ENCODE results near the gene ADGRE1.

The ADGRE1 gene

DNA sequence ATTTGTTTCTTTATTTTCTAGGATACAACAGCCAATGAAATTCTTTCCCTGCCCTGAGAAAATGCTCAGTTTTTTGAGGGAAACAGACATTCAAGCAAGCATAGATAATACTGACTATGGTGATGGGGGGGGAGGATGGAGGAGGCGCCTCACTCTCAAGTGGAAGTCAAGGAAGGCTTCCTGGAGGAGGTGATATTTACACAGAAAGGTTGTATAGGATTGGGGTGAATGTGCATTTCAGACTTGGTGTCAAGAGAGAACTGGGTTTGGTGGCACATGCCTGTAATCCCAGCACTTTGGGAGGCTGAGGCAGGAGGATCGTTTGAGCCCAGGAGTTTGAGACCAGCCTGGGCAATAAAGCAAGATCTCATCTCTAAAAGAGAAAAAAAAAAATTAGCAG is 12.2 kb upstream of the ADGRE1 start:
- no peaks in the 10 kb centered on the region for H3K36me3 ChIP-seq
- H3K4me1 ChIP-seq = peaks cover 17% of the 10 kb centered on the region
- H4K20me1 ChIP-seq = no peaks in the 10 kb centered on the region
- H3K9me3 ChIP-seq = peaks cover 4% of the 10 kb centered on the region; the same call in 1 of the 2 replicates
- H3K27me3 ChIP-seq = no peaks in the 10 kb centered on the region
- H3K4me2 ChIP-seq = no peak overlapping the region
- no peak overlapping the region for H3K4me3 ChIP-seq
- no peak overlapping the region for H3K27ac ChIP-seq
- TF ChIP-seq Cebpa-rat (IDR thresholded peaks at IDR 0.05) = no peak
- no peak overlapping the region for H3K9ac ChIP-seq

DNA sequence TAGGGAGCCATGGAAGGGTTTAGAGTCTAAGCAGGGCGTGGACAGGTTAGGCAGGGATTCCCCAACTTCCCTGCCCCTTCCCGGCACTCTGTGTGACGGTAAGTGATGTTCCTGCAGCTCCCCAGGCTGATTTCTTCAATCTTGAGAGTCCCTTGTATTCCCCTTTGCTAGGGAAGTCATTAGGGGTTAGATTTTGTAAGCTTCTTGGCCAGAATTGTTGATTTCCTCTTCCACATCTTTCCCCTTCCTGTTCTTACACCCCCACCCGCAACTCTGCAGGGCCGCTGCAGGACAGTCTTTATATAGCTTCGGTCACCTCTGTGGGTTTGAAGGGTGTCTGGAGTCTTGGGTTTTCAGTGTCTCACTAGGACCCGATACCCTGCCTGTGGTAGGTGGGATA is 10.6 kb upstream of the ADGRE1 start:
- no peaks in the 10 kb centered on the region for H3K36me3 ChIP-seq
- no peaks in the 10 kb centered on the region for H3K27me3 ChIP-seq
- peak overlapping the region; percentile 62 for H3K4me2 ChIP-seq
- no peak overlapping the region for H3K4me3 ChIP-seq
- TF ChIP-seq Cebpa-rat (IDR thresholded peaks at IDR 0.05) = no peak
- H3K27ac ChIP-seq = no peak overlapping the region
- H3K9me3 ChIP-seq = peaks cover 4% of the 10 kb centered on the region; the same call in 1 of the 2 replicates
- peaks cover 17% of the 10 kb centered on the region for H3K4me1 ChIP-seq
- no peaks in the 10 kb centered on the region for H4K20me1 ChIP-seq
- H3K9ac ChIP-seq = peak overlapping the region; percentile 34; the same call in 1 of the 2 replicates

DNA sequence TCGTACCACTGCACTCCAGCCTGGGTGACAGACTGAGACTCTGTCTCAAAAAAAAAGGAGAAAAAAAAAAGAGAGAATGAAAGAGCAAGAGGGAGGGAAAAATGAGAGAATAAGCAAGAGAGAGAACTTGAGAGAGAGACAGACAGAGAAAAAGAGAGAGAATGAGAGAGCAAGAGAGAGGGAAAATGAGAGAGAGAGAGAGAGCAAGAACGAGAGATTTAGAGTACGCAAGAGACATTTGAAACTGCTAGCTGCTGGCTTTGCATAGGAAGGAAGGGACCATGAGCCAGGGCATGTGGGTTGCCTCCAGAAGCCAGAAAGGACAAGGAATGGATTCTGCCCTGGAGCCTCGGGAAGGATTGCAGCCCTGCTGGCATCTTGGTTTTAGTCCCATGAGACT is 9.6 kb upstream of the ADGRE1 start:
- H3K9me3 ChIP-seq = peaks cover 4% of the 10 kb centered on the region; the same call in 1 of the 2 replicates
- no peaks in the 10 kb centered on the region for H4K20me1 ChIP-seq
- no peaks in the 10 kb centered on the region for H3K36me3 ChIP-seq
- H3K4me1 ChIP-seq = peaks cover 17% of the 10 kb centered on the region
- no peak overlapping the region for H3K4me3 ChIP-seq
- no peak for TF ChIP-seq Cebpa-rat (IDR thresholded peaks at IDR 0.05)
- no peak overlapping the region for H3K4me2 ChIP-seq
- no peak overlapping the region for H3K9ac ChIP-seq
- no peaks in the 10 kb centered on the region for H3K27me3 ChIP-seq
- no peak overlapping the region for H3K27ac ChIP-seq

DNA sequence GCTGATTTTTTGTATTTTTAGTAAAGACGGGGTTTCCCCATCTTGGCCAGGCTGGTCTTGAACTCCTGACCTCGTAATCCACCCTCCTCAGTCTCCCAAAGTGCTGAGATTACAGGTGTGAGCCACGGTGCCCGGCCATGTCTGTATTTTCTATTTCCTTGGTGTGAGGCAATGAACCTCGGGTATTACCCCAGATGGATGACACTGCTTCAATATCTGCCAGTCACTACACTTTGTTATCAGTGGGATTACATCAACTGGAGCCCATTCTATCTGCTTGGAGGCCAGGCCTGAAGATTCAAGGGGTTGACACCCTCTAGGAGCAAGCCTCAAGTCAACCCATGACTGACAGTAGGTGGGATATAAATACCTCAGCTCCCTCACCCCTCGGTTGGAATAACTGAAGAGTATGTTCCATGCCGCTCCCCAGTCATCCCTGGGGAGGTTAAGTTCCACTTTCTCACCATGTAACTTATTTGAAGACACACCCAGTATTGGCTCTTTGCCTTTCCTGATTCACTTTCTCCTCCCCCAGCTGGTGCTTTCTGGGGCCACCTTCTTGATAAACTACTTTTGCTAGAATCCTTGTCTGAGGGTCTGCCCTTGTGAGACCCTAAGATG is 992 bp upstream of the ADGRE1 start:
- Histone ChIP-seq H3K4me1 (peaks cover 7% of the 10 kb centered on the region), H3K9ac (no peak overlapping the region), H3K36me3 (no peaks in the 10 kb centered on the region), H3K4me2 (peak overlapping the region; percentile 34), H3K27ac (no peak overlapping the region), H3K27me3 (no peaks in the 10 kb centered on the region), H4K20me1 (no peaks in the 10 kb centered on the region), H3K9me3 (peaks cover 24% of the 10 kb centered on the region), H3K4me3 (no peak overlapping the region)
- TF ChIP-seq Cebpa-rat (IDR thresholded peaks at IDR 0.05) = no peak

DNA sequence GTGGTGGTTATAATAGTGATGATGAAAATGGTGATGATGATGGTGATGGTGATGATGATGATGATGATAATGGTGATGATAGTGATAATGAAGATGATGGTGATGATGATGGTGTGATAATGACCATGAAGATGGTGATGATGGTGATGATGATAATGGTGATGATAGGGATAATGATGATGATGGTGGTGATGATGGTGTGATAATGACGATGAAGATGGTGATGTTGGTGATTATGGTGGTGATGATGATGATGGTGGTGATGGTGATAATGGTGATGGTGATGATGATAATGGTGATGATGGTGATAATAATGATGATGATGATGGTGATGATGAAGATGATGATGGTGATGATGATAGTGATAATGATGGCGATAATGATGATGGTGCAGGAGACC is 1.6 kb downstream of the ADGRE1 start:
- H3K27me3 ChIP-seq = no peaks in the 10 kb centered on the region
- no peaks in the 10 kb centered on the region for H3K36me3 ChIP-seq
- no peak for TF ChIP-seq Cebpa-rat (IDR thresholded peaks at IDR 0.05)
- no peak overlapping the region for H3K9ac ChIP-seq
- H3K4me2 ChIP-seq = no peak overlapping the region
- H4K20me1 ChIP-seq = no peaks in the 10 kb centered on the region
- no peak overlapping the region for H3K27ac ChIP-seq
- H3K4me3 ChIP-seq = no peak overlapping the region
- H3K9me3 ChIP-seq = peaks cover 29% of the 10 kb centered on the region
- H3K4me1 ChIP-seq = peaks cover 16% of the 10 kb centered on the region

DNA sequence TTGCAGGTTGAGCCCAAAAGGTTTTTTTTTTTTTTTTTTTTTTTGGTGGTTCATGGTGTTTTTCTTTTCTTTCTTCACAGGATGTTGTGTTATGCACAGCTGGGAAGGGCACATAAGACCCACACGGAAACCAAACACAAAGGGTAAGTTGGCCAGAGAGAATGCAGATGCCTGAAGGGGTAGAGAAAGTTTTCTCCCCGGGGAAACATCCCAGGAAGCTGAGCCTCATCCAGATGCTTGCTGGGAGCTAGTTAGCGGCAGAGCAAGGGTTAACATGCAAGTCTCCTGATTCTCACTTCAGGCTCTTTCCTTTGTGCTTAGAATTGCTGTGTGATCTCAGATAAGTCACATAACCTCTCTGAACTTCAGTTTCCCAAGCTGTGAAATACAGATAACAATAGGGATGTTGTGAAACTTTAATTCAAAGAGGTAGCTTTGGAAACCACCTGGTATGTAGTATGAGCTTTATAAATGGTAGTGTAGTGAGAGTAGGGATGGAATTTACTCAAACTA is 3.1 kb downstream of the ADGRE1 start:
- Histone ChIP-seq H3K9ac (no peak overlapping the region), H3K4me3 (no peak overlapping the region), H3K27ac (no peak overlapping the region), H3K27me3 (no peaks in the 10 kb centered on the region), H3K9me3 (peaks cover 44% of the 10 kb centered on the region), H3K4me2 (no peak overlapping the region), H3K4me1 (peaks cover 16% of the 10 kb centered on the region), H3K36me3 (no peaks in the 10 kb centered on the region), H4K20me1 (no peaks in the 10 kb centered on the region)
- TF ChIP-seq Cebpa-rat (IDR thresholded peaks at IDR 0.05) = no peak

DNA sequence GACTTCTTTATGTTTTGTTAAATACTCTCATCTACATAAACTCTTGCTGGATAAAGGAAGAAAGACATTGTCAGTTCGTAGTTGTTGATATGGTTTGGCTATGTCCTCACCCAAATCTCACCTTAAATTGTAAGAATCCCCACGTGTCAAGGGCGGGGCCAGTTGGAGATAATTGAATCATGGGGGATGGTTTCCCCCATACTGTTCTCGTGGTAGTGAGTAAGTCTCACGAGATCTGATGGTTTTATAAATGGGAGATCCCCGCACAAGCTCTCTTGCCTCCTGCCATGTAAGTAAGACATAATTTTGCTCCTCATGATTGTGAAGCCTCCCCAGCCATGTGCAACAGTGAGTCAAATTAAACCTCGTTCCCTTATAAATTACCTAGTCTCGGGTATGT is 3.6 kb downstream of the ADGRE1 start:
- no peak for TF ChIP-seq Cebpa-rat (IDR thresholded peaks at IDR 0.05)
- Histone ChIP-seq H3K9me3 (peaks cover 48% of the 10 kb centered on the region), H3K4me2 (no peak overlapping the region), H3K36me3 (no peaks in the 10 kb centered on the region), H3K9ac (no peak overlapping the region), H4K20me1 (no peaks in the 10 kb centered on the region), H3K27me3 (no peaks in the 10 kb centered on the region), H3K4me1 (peaks cover 16% of the 10 kb centered on the region), H3K27ac (no peak overlapping the region), H3K4me3 (no peak overlapping the region)

DNA sequence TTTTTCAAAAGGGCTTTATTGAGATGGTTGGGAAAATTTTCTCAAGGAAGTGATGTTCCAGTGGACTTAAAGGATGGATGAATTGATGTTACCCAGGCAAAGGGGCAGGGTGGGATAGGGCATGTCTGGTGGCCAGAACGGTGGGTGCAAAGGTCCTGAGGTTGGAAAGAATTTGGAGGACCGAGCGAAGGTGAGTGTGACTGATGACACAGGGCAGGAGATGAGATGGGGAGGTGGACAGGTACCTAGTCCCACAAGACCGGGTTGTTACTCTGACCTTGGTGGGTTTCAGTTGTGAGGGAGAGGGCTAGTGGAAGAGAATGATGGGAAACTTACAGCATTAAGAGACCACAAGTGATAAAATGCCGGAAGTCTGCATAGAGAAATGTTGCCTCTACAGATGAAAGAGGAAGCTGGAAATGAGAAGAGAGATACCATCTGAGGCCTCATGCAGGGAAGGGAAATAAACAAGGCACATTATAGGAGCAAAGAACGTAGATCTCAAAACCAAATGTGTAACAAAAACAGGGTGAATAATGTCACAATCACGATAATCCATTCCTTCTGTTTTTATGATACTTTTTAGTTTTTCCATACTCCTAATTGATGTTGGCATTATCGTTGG is 4.5 kb downstream of the ADGRE1 start:
- no peak overlapping the region for H3K27ac ChIP-seq
- peaks cover 46% of the 10 kb centered on the region for H3K9me3 ChIP-seq
- H3K4me2 ChIP-seq = peak overlapping the region; percentile 16; the same call in 1 of the 2 replicates
- H3K4me1 ChIP-seq = 0 out of 2 replicates have a peak, but pooled peaks cover 9% of the 10 kb centered on the region
- TF ChIP-seq Cebpa-rat (IDR thresholded peaks at IDR 0.05) = no peak
- no peak overlapping the region for H3K4me3 ChIP-seq
- no peaks in the 10 kb centered on the region for H4K20me1 ChIP-seq
- no peak overlapping the region for H3K9ac ChIP-seq
- H3K36me3 ChIP-seq = no peaks in the 10 kb centered on the region
- no peaks in the 10 kb centered on the region for H3K27me3 ChIP-seq

DNA sequence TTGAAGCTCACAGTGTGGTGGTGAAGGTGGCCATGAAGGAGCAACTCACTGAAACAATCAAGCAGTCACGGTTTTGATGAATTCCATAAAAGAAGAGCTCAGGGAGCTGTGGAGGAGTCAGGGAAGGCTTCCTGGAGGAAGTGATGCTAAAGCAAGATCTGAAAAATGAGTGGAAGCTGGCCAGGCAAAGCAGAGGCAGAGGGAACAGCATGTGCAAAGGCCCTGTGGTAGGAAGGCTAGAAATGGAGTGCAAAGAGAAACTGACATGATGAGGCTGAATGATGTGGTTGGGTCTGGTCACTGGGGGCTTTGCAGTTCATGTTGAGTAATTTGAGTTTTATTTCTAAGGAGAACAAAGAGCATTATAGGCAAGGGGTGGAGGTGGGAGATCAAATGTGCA is 6.9 kb downstream of the ADGRE1 start:
- H3K4me2 ChIP-seq = no peak overlapping the region
- H4K20me1 ChIP-seq = no peaks in the 10 kb centered on the region
- H3K27ac ChIP-seq = no peak overlapping the region
- peaks cover 35% of the 10 kb centered on the region for H3K9me3 ChIP-seq
- no peak overlapping the region for H3K4me3 ChIP-seq
- no peak for TF ChIP-seq Cebpa-rat (IDR thresholded peaks at IDR 0.05)
- 0 out of 2 replicates have a peak, but pooled peaks cover 9% of the 10 kb centered on the region for H3K4me1 ChIP-seq
- H3K27me3 ChIP-seq = no peaks in the 10 kb centered on the region
- H3K9ac ChIP-seq = no peak overlapping the region
- H3K36me3 ChIP-seq = no peaks in the 10 kb centered on the region

DNA sequence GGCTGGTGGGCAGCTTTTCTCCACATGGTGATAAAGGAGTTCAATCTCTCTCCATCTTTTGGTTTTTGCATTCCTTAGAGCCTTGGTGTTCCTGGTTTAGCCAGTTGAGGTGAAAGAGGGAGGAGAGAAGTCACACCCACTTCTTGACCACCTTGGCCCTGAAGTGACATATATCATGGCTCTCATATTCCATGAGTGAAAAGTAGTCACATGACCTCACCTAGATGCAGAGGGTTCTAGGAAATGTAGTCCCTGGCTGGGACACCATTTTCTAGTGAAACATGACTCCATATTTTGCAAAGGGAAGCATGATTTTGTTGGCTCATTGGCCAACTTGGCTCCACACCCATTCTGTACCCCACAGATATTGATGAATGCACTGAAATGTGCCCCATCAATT is 16.1 kb downstream of the ADGRE1 start:
- no peak overlapping the region for H3K27ac ChIP-seq
- H3K9ac ChIP-seq = no peak overlapping the region
- no peaks in the 10 kb centered on the region for H3K27me3 ChIP-seq
- H3K36me3 ChIP-seq = no peaks in the 10 kb centered on the region
- H3K4me3 ChIP-seq = no peak overlapping the region
- H3K4me1 ChIP-seq = no peaks in the 10 kb centered on the region
- H3K9me3 ChIP-seq = peaks cover 59% of the 10 kb centered on the region
- TF ChIP-seq Cebpa-rat (IDR thresholded peaks at IDR 0.05) = no peak
- no peak overlapping the region for H3K4me2 ChIP-seq
- no peaks in the 10 kb centered on the region for H4K20me1 ChIP-seq
